Renal cortical epithelial cell (primary cell): ENCODE results near the gene EMP1. TPM values are rescaled to one million over a fixed set of nuclear protein-coding genes. Genes with fewer than 3 reads are reported as not detected.
A peak's percentile ranks its signal among the peaks of the same experiment; 100 is the strongest.

Experiments
- DNase-seq: peaks from one replicate; pipeline ENCODE4 v3.0.0-alpha.2; 2011; ENCODE audit warnings: low read depth
- total RNA-seq: library from RNA; depleted of rRNA; stranded (reverse); fragments of >200 nt; gene quantifications from 2 replicates; pipeline ENCODE4 v1.2.3, GENCODE V29; 2014

The EMP1 gene
- total RNA-seq, 1 donor from 2014 or later = 60.2 TPM

DNA sequence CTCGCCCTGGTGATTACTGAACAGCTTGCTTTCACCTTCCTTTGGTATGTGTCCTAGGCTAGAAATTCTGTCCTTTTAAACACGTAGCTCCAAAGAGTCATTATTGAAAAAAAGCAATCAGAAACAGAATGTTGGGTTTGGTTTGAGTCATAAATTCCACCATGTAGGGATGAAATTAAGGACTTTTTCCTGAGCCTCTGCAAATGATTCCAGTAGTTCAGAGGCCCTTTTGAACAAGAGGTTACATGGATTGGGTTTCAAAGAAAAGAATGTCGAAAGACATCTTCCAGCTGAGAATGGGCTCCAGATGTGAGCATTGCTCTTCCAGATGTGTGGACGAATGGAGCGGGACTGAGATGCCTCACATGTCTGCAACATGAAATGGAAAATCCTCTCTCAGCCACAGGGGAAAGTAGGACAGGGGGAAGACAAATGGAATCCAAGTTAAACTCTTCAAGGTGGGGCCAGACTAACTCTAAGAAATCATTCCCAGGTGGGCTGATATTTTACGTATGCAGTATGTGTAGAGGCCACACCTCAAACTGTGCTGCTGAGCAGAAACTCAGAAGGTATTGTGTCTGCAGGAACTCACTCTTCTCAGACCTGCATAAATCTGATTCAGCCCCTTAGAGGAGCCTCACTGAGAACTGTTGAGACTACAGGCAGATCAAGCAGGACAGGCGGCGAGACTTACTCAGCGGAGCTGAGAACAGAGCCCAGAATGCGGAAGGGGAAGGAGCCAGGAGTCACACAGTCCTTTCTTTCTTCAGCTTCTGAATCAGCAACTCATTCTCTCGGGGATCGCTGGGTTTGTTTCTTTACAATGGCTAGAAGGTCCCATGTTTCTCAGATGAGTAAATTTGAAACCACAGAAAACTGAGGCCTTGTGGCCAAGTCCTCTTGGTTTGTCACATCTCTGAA, 23.3 kb upstream of the EMP1 start:
- DNase-seq = peak; percentile 92

DNA sequence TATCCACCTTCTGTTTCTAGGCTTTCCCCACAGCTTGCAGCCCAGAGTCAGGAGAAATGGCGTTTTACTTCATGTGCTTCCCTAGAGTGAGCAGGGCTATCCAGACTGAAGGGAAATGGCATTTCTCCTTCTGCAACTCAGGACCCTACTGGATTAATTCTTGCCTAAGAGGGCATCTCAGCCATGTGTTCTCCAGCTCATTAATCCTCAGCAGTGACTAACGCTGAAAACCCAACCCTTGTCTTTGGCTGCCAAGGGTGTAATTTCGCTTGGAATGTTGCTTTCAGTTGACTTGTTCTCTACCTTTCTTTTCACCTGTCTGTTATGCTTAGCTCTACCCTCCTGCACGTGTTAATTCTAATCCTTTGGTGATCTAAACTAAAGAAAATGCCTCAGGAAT, 21.0 kb upstream of the EMP1 start:
- peak; percentile 95 for DNase-seq

DNA sequence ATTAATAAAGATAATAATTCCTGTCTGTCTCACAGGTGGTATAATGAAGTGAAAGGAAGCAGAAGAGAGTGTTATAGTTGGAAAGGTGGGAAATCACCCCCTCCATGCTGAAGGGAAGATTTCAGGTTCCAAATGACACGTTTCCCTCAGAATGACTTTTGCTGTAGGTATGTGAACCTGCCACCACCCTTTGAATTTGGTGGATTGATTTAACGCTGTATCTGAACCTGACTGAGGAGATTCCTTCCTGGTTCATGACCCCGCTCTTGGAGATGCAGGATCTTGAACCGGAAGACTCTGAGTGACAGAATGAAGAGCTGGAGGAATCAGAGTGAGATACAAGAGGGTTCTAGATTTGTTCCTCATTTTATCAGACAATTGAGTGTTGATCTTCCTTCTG, 20.3 kb upstream of the EMP1 start:
- no peak for DNase-seq

DNA sequence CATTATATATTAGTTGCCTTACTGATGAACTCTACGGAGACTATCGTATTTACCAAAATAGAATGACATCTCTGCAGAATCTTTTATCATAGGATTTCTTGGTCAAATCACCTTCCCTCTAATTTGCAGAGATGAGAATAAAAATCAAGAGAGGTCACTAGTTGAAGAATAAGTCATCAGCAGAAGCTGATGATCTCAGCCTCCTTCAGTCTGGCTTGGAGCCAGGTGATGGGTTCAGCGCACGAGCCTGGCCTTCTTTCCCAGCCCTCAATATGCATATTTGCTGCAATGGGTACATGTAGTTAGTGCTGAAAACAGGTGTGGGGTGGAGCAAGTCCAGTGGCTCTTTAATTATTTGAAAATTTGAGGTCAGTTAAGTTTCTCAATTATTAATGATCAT, 19.2 kb upstream of the EMP1 start:
- no peak for DNase-seq

DNA sequence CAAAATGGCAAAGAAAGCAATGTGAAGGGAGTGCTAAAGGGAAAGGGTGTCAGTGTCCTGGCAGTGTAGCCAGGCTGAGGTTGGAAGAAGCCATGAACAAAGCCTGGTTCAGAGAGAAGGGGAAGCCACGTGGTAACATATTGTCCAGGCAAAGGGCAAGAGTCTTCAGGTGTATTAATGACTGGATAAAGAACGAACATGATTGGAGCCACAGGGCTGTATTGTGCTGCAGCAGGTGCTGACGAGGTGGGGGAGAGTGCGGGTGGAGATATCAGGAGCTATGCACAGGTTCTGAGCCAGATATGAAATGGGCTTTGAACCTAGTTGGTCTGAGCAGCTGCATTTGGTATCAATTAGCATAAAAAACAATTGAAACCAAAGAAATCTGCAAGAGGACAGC, 18.6 kb upstream of the EMP1 start:
- no peak for DNase-seq

DNA sequence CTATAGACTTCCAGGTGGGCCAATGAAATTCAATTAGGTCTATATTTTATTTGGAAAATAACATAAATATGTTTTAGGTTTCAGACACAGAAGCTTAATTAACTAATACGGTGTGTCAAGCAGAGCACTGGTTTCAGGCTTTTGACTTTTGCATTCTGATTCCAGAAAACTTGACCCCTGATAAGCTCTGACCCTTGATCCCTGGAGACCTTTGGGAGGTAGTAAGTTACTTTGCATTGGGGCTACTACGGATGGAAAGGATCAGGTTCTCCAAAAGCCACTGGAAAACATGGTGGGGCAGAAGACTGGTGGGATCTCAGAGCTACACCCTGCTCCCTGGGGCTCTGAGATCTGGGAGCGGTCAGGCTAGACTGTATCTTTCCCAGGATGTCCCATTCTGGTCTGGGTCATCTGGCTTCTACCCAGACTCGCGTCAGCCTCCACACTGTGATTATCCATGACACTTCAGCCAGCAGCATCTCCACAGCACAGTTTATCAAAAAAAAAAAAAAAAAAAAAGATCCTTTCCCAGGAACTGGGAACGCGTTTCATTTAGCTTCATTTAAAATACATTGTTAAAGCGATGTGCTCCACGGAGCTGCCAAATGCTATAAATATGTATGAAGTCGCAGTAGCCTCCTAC, 17.8 kb upstream of the EMP1 start:
- DNase-seq = no peak

DNA sequence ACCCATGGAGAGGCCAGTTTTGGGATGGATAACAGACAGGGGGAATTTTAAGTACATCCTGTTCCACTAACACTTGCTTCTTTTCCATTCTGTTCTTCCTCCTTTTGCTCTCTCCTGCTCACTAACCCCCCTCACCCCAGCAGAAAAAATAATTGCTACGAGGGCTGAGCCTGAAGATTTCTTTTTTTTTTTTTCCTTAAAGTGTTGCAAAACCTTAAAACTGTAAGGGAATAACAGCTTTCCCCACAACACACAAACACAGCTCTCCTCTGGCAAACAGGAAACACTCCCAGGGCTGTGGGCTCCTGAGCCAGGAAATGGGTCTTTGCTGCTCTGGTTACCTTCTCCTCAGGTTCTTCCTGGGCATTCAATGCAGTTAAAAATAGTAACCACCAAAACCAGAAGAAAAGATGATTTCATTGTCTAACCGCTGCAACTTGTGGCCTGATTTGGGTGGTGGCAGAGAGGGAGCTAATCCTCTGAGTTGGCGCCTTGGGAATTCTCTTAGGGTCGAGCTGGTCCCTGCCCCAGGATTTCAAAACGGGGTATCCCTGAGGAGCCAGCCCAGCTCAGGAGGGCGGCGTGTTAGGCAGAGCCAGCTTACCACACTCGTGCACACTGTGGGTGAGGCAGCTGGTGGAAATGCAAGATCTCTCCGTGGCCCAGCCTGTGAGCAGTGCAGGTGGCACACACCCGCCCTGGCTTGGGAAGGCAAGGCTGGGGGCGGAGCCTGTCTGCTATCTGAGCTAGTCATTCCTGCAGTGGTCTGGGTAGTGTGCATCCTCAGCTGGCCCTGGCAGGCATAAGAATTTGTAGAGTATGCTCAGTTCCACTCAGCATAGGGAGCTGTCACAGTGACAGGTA, 17.1 kb upstream of the EMP1 start:
- peak; percentile 77 for DNase-seq

DNA sequence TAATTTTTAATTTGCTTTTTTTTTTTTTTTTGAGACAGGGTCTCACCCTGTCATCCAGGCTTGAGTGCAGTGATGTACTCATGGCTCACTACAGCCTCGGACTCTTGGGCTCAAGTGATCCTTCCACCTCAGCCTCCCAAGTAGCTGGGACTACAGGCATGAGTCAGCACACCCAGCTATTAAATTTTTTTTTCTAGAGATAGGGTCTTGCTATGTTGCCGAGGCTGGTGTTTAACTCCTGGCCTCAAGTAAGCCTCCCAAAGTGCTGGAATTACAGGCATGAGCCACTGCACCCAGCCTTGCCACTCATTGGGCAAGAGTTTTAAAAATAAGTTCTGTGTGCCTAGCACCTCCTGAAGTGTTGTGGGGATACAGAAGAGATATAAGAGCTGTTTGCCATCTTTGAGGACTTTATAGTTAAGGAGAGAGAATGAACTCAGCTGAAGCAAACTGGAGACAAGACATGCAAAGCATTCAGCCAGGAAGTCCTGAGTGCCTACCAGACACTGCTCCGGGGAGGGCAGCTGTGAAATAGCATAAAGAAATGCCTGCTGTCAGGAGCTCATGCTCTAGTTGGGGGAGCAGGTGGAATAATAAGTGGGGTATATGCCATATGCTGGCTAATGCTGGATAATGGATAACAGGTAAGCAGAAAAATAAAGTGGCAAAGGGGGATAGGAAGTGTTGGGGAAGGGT, 15.0 kb upstream of the EMP1 start:
- no peak for DNase-seq

DNA sequence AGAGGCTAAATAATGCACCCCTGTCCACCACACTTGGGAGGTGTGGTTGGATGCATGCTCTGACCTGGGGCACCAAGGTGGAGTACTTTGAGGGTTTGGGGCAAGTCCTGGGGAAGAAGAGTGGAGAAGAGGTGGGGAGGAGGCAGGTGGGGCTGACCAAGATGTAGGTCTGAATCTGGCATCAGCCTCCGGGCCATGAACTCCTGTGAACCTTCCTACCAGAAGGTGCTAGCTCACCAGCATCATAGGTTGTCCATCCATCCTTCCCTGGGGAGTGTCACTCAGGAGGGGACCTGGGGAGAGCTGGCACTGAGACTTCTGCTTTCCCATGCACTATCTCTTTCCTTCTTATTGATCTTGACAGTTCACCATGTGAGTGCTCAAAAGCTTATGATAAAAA, 13.6 kb upstream of the EMP1 start:
- DNase-seq = no peak

DNA sequence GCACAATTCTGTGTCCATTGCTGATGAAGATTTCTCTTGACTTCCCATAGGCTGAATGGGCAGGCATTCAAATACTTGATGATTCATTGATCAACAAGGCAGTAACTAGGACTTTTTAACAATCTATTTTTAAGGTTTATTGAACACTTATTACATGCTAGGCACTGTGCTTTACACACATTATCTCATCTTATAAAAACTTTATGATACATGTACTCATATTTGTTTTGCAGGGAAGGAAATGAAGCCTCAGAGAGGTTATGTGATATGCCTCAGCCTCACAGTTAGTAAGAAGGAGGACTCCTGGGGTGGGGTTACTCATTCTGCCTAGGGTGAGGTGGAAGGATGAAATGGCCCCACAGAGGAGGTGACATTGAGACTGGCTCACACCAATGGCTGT, 12.9 kb upstream of the EMP1 start:
- no peak for DNase-seq

DNA sequence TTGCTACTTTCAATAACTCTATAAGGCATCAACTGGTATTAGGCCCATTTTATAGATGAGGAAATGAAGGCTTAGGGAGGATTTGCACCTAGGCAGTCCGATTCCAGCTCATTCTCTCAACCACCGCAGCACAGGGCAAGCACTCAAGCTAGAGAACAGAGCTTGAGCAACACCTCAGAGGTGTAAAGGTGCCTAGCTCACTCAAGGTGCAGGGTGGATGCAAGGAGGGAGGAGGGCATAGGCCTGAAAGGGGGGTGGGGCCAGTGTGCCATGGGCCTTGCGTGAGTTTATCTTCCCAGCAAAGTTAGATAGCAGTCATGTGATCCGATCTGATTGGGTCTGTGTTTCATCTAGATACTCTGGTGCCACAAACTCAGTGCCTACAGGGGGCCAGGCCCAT, 10.2 kb upstream of the EMP1 start:
- no peak for DNase-seq

DNA sequence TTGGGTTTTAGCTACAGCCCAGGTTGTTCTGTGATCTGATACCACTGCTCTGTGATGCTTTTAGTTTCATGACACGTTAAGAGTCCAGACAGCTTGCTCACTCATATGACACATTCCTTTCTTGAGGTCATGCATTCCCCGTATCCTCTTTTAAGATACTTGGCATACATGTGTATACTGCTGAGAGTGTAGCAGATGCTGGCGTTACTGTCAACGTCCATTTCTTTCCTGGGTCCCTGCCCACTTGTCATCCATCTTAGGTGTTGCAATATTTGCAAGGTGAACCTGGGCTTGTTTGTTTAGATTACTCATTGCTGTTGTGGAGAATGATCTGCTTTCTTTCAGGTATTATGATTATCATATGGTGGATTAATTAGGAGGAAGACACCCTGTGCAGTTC, 9.1 kb upstream of the EMP1 start:
- peak; percentile 63 for DNase-seq

DNA sequence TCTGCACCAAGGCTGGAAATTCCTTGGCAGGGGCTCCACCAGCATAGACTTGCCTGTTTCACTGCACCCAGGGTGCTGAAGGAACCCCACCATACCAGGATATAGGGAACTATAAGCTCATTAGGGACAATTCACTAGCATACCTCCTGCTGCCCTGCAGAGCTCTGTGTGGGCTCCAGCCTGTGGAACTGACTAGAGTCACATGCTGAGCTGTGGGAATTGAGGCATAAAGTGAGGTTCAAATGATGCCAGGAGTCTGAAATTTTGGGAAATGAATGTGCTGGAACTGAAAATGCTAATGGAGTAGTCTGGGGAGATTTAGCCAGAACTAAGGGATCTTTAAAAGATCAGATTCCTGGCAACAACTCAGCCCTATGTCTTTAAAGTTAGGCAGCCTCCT, 7.3 kb upstream of the EMP1 start:
- no peak for DNase-seq

DNA sequence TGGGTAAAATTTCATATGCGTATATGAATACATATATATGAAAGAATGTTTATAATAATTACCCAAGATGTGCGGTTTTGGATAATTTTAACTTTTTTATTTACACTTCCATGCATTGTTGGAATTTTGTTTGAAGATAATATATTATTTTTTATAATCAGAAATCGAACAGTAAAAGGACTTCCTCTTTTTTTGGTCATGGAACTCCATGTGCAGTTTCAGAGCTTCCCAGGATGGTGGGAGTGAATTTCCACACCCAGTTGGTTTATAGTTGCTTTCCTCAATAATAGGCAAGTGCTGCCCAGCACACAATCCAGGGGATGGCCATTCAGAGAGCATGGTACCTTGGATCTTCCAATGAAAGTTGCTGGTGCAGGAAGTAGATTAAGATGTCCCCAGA, 6.3 kb upstream of the EMP1 start:
- DNase-seq = no peak

DNA sequence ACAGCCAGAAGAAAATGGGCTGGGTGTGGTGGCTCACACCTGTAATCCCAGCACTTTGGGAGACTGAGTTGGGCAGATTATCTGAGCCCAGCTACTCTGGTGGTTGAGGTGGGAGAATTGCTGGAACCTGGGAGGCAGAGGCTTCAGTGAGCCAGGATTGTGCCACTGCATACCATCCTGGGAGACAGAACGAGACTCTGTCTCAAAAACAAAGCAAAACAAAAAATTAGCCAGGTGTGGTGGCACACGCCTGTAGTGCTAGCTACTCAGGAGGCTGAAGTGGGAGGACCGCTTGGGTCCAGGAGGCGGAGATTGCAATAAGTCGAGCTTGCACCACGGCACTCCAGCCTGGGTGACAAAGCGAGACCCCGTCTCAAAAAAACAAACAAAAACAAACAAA, 3.8 kb upstream of the EMP1 start:
- DNase-seq = no peak

DNA sequence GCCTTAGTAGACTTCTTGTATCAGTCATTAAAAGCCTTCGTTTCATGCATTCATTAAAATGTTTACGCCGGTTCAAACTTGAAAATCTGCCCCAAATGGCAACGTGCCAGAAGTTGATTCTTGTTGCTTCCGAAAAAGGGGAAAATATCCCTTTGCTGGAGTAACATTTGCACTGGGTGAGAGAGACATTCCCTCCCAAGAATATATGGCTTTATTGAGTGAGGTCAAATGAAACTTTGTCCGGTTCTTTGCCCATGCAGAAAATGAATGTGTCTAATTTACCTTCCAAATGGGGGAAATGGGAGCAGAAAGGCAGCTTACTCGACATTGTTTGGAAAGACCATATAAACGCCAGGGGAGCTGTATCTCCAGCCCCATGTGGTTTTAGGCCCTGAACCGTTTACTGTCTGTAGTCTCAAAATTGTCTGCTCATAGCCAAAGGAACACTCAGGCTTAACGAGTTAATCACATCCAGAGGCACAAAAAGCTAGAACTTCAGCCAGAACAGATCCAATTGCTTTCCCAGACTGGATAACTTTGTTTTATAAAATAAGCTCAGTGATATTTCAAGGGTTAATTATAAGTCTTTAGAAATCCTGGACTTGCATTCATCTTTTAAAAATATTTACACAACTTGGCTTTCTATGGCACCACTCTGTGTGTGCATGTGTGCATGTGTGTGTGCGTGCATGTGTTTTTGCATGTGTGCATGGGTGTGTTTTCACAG, 2.9 kb upstream of the EMP1 start:
- no peak for DNase-seq

DNA sequence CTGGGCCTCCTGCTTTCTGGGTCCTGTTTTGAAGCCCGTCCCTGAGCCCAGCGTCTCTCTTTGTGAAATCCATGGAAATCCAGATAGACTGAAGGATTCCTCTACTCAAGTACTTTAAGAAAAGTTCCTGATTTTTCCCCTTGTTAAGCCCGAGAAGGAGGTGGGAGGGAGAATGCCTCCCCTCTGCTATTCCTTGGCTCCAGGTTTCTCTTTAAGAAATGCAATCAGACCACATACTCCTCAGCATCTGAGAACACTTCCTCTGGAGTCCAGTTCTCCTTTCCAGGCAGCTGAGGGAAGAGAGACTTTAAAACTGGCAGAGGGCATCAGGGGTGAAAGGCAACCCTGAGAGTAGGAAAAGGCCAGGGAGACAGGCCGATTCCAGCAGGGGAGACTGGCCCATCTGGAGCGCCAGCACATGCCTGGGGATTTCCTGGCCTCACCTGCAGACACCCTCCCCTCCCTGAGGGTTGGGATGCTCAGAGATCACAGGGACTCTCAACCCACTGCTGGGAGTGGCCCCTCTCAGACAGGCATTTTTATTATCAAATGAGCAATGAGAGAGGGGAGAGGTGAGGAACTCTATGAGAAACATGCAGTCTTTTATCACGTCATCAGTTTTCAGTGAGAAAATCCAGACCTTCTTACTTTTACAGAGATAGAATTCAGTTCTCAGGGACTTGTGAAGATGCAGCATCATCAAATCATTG, 2.0 kb upstream of the EMP1 start:
- DNase-seq = no peak

DNA sequence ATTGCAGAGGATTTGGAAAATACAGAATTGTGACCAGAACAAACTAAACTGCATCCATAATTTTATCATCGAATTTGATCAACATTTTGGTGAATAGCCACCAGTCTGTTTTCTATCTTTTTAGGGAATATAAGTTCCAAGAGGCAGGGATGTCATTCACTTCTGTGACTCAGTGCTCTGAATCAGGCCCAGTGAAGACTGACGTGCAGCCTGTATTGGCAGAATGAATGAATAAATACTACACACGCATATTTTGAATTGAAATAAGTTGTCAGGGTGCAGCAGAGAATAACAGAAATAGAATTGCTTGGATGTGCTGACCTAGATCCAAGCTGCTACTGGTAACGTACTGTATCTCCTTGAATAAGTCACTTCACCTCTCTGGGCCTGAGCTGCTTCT, 1.3 kb upstream of the EMP1 start:
- DNase-seq = no peak

DNA sequence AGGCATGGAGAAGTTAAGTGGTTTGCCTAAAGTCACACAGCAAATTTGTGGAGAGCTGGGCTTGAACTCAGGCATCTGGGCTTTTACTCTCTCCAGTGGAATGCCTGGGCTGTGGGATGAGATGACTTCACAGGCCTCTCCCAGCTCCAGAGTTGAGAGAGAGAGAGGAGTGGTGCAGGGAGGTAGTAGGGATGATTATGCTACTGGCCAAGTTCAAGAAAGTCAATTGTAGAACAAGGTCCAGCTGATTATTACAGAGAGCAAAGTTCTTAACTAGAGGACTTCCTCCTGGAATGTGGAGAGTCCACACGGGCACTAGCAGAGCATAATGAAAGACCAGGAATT, 769 bp upstream of the EMP1 start:
- peak; percentile 75 for DNase-seq

DNA sequence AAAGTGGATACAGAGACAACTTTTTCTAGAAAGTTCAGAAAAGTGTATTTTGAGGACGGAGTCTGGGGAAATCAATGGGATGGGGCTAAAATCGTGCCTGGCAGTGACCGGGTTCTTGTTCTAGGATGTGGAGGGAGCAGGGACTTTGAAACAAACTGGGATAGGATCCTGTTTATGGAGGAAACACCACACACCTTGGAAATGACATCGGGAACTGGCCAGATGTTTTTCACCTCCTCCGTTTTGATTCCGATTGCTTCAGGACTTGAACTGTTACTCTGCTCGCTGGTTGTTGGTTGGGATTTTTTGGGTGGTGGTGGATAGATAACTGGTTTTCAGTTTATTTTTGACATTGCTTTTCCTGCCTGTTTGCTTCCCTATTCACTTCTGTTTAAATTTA, 506 bp downstream of the EMP1 start:
- no peak for DNase-seq
